HEK293 (cell line): ENCODE measurements around the gene PNPLA6.

Experiments
- CTCF ChIA-PET: fragments of 350-600 bp; formaldehyde crosslinking; extraction: SDS; loops from one replicate; lab custom pipeline; 2021; ENCODE audit warnings: antibody characterized with exemption; lab: Yijun Ruan, JAX
- POLR2A ChIA-PET: fragments of 300-600 bp; formaldehyde crosslinking; extraction: SDS; loops from one replicate; lab custom pipeline; 2020; ENCODE audit warnings: antibody characterized with exemption, inconsistent platforms; lab: Yijun Ruan, JAX
- H3K27ac ChIP-seq: fragments of 200-500 bp; sonication (Bioruptor generic); 2 replicates; pipeline ENCODE4 v1.5.1; 2014; ENCODE audit warnings: low read depth, low read length, control low read depth, inconsistent platforms; ENCODE audit errors: extremely low read depth
- H3K36me3 ChIP-seq, 2 experiments: fragments of 200-500 bp in 1 of 2; sonication (Bioruptor generic) in 1 of 2; 1 replicate in 1 of 2; 2 replicates in 1 of 2; pipeline ENCODE4 v1.5.1; 2014 to 2017; ENCODE audit warnings: inconsistent platforms in 2 of 2, low read length in 2 of 2; ENCODE audit not compliant: control insufficient read depth in 2 of 2, insufficient read depth in 1 of 2
- H3K4me1 ChIP-seq: fragments of 200-500 bp; sonication (Bioruptor generic); 2 replicates; pipeline ENCODE4 v1.5.1; 2014; ENCODE audit warnings: mild to moderate bottlenecking, low read length, inconsistent platforms; ENCODE audit not compliant: control insufficient read depth, insufficient read depth
- H3K4me3 ChIP-seq: 2 replicates; pipeline ENCODE4 v1.5.1; 2011; ENCODE audit warnings: low read depth, mild to moderate bottlenecking, control low read depth, low read length, moderate library complexity
- H3K9me3 ChIP-seq: fragments of 200-500 bp; sonication (Bioruptor generic); 2 replicates; pipeline ENCODE4 v1.5.1; 2014; ENCODE audit warnings: low read depth, low read length, inconsistent platforms; ENCODE audit not compliant: control insufficient read depth, insufficient read depth
- BCL11A ChIP-seq: fragments of 450-650 bp; formaldehyde crosslinking; IDR thresholded peaks from 2 replicates; pipeline ENCODE4 v1.5.1; 2016; ENCODE audit warnings: low read depth, missing biosample characterization, missing genetic modification characterization
- GFI1B ChIP-seq: fragments of 450-650 bp; formaldehyde crosslinking; IDR thresholded peaks from 2 replicates; pipeline ENCODE4 v1.5.1; 2016; ENCODE audit warnings: missing biosample characterization, missing genetic modification characterization
- OSR2 ChIP-seq: fragments of 450-650 bp; formaldehyde crosslinking; IDR thresholded peaks from 2 replicates; pipeline ENCODE4 v1.5.1; 2016; ENCODE audit warnings: missing biosample characterization, missing genetic modification characterization
- TRIM28 ChIP-seq: IDR thresholded peaks from 2 replicates; pipeline ENCODE4 v1.6.1; 2011; ENCODE audit warnings: low read length, control low read depth, borderline replicate concordance
- ZIC2 ChIP-seq: fragments of 450-650 bp; formaldehyde crosslinking; IDR thresholded peaks from 2 replicates; pipeline ENCODE4 v1.5.1; 2016; ENCODE audit warnings: missing biosample characterization, missing genetic modification characterization
- ZNF221 ChIP-seq: fragments of 450-650 bp; formaldehyde crosslinking; IDR thresholded peaks from 2 replicates; pipeline ENCODE4 v1.5.1; 2017; ENCODE audit warnings: missing biosample characterization, missing genetic modification characterization, borderline replicate concordance
- ZNF366 ChIP-seq: fragments of 450-650 bp; formaldehyde crosslinking; conservative IDR thresholded peaks from 2 replicates; pipeline ENCODE4 v1.5.1; 2016; ENCODE audit warnings: missing biosample characterization, missing genetic modification characterization
- ZNF514 ChIP-seq: fragments of 450-650 bp; formaldehyde crosslinking; IDR thresholded peaks from 2 replicates; pipeline ENCODE4 v1.5.1; 2016; ENCODE audit warnings: missing biosample characterization, missing genetic modification characterization
- ZNF544 ChIP-seq: fragments of 450-650 bp; formaldehyde crosslinking; IDR thresholded peaks from 2 replicates; pipeline ENCODE4 v1.5.0; 2017; ENCODE audit warnings: missing biosample characterization, missing genetic modification characterization
- ZNF548 ChIP-seq: fragments of 450-650 bp; formaldehyde crosslinking; IDR thresholded peaks from 2 replicates; pipeline ENCODE4 v1.5.1; 2016; ENCODE audit warnings: missing biosample characterization, missing genetic modification characterization
- ZNF561 ChIP-seq: fragments of 450-650 bp; IDR thresholded peaks from 2 replicates; pipeline ENCODE4 v1.5.1; 2018; ENCODE audit warnings: missing biosample characterization, missing genetic modification characterization, borderline replicate concordance
- ZNF571 ChIP-seq: fragments of 450-650 bp; formaldehyde crosslinking; IDR thresholded peaks from 2 replicates; pipeline ENCODE4 v1.5.0; 2017; ENCODE audit warnings: missing biosample characterization, missing genetic modification characterization
- ZNF658 ChIP-seq: fragments of 450-650 bp; formaldehyde crosslinking; IDR thresholded peaks from 2 replicates; pipeline ENCODE4; 2016; ENCODE audit warnings: missing biosample characterization, missing genetic modification characterization
- ZNF777 ChIP-seq: fragments of 450-650 bp; formaldehyde crosslinking; IDR thresholded peaks from 2 replicates; pipeline ENCODE4 v1.5.1; 2017; ENCODE audit warnings: missing biosample characterization, missing genetic modification characterization, borderline replicate concordance
- TF ChIP-seq, protein P1 (sequence below): fragments of 450-650 bp; formaldehyde crosslinking; IDR thresholded peaks from 2 replicates; pipeline ENCODE4 v1.5.1; 2017; ENCODE audit warnings: missing biosample characterization, mild to moderate bottlenecking, missing genetic modification characterization, moderate library complexity
- TF ChIP-seq, protein P2 (sequence below): fragments of 450-650 bp; formaldehyde crosslinking; IDR thresholded peaks from 2 replicates; pipeline ENCODE4 v1.5.1; 2016; ENCODE audit warnings: missing biosample characterization, missing genetic modification characterization, low read depth
- TF ChIP-seq, protein P3 (sequence below): fragments of 450-650 bp; formaldehyde crosslinking; optimal IDR thresholded peaks from 2 replicates; pipeline ENCODE3; 2016; ENCODE audit warnings: missing biosample characterization, mild to moderate bottlenecking, missing genetic modification characterization
- TF ChIP-seq, protein P4 (sequence below): fragments of 450-650 bp; formaldehyde crosslinking; IDR thresholded peaks from 2 replicates; pipeline ENCODE4 v1.5.1; 2016; ENCODE audit warnings: missing biosample characterization, missing genetic modification characterization
- TF ChIP-seq, protein P5 (sequence below): fragments of 450-650 bp; formaldehyde crosslinking; conservative IDR thresholded peaks from 2 replicates; pipeline ENCODE4 v1.5.1; 2016; ENCODE audit warnings: low read depth, missing biosample characterization, missing genetic modification characterization

PNPLA6 gene

DNA sequence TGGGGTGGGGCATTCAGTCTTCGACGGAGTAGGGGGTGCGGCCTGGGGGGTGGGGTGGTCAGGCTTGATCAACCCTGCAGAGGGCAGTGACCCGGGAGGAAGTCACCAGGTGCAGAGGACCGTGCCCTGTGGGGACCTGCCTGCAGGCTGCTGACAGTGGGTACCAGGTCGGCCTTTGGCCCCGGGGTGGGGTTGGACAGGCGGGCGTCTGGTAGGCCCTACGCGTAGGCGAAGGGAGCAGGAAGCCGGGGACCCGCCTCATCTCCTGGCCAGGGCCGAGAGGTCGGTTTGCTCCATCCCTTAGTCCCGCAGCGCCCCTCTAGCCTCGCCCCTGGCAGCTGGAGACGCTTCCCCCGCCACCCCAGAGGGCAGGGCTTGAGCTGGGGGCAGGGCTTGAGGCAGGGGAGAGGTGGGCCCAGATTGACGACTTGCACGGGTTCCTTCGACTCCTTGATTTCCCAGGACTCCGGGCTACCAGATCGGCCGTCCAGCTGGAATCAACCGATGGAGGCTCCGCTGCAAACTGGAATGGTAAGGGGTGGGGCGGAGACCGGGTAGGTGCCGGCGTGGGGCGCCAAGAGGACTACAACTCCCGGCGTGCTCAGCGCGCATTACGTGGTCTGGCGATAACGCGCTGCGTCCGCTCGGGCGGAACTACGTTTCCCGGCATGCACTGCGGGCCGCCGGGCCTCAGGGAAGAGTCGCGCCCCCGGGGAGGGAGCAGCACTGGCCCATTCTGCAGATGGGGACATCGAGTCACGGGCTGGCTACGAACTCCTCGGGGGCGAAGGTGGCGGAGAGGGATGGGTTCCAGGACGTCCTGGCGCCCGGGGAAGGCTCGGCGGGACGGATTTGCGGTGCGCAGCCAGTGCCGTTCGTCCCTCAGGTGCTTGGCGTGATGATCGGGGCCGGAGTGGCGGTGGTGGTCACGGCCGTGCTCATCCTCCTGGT lies at the start of gene PNPLA6 (continued):
- TF ChIP-seq ZNF777 (tag by site-specific recombination) (peak; percentile 16; the same call in 1 of the 2 replicates), OSR2 (0 out of 2 replicates have a peak, but pooled peaks have one; percentile 13), ZNF514 (tag by site-specific recombination) (no peak), ZNF221 (no peak)
- TF ChIP-seq, protein P1, sequence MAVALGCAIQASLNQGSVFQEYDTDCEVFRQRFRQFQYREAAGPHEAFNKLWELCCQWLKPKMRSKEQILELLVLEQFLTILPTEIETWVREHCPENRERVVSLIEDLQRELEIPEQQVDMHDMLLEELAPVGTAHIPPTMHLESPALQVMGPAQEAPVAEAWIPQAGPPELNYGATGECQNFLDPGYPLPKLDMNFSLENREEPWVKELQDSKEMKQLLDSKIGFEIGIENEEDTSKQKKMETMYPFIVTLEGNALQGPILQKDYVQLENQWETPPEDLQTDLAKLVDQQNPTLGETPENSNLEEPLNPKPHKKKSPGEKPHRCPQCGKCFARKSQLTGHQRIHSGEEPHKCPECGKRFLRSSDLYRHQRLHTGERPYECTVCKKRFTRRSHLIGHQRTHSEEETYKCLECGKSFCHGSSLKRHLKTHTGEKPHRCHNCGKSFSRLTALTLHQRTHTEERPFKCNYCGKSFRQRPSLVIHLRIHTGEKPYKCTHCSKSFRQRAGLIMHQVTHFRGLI = no peak
- TF ChIP-seq, all 188 proteins: peak for 73

DNA sequence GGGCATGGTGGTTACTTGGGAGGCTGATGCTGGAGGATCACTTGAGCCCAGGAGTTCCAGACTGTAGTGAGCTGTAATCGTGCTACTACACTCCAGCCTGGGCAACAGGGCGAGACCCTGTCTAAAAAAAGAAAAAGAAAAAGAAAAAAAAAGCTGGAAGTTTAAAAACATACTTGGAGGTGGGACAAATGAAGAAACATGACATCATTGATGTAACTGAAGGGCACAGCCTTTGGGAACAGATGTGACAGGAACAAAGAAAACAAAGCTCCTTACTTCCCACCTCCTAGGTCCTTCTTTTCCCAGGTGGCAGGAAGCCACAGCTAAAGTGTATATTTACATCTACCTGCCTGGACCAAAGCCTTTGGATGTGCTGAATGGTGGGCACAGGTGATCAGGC lies 48.6 kb upstream of the PNPLA6 start:
- TF ChIP-seq, protein P2, sequence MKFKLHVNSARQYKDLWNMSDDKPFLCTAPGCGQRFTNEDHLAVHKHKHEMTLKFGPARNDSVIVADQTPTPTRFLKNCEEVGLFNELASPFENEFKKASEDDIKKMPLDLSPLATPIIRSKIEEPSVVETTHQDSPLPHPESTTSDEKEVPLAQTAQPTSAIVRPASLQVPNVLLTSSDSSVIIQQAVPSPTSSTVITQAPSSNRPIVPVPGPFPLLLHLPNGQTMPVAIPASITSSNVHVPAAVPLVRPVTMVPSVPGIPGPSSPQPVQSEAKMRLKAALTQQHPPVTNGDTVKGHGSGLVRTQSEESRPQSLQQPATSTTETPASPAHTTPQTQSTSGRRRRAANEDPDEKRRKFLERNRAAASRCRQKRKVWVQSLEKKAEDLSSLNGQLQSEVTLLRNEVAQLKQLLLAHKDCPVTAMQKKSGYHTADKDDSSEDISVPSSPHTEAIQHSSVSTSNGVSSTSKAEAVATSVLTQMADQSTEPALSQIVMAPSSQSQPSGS (tag by site-specific recombination) = peak; percentile 66; the same call in 1 of the 2 replicates
- TF ChIP-seq, protein P3, sequence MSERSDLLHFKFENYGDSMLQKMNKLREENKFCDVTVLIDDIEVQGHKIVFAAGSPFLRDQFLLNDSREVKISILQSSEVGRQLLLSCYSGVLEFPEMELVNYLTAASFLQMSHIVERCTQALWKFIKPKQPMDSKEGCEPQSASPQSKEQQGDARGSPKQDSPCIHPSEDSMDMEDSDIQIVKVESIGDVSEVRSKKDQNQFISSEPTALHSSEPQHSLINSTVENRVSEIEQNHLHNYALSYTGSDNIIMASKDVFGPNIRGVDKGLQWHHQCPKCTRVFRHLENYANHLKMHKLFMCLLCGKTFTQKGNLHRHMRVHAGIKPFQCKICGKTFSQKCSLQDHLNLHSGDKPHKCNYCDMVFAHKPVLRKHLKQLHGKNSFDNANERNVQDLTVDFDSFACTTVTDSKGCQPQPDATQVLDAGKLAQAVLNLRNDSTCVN (tag by site-specific recombination) = no peak
- TF ChIP-seq BCL11A (tag by site-specific recombination) (no peak), GFI1B (no peak), ZNF658 (tag by site-specific recombination) (no peak)
- POLR2A ChIA-PET = no interaction called here

DNA sequence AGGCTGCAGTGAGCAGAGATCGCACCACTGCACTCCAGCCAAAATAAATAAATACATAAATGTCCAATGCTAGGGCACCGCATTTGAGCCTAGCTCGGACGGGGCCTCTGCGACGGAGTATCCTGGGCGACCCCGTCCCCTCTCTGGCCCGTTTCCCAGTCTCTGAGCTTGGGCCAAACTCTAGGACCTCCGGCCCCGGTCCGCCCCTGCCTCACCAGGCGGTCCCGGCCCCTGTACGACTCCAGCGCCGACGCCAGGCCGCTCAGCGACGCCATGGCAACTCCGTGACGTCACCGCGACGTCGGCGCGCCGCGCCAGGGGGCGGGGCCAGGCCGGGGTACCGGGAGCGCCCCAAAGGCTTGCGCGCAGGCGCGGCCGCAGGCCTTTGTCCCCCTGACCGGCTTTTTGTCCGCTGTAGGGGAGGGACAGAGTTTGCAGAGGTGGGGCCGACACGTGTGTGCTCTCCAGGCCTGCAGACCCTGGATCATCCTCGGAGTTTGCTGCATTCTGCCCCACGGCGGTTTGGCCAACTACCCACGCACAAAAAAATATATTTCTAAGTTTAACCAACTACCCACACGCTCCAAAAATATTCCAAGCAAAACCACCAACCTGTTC lies 46.7 kb upstream of the PNPLA6 start, which contains the start of gene PEX11G:
Gene PEX11G, minus strand, starts transcription at position 300 of the 618 bp plus-strand sequence. Its CDS starts 25 bp downstream, at position 275.
- Histone ChIP-seq H3K9me3 (no peaks in the 10 kb centered on the region), H3K4me3 (peak within 1 kb of the TSS; percentile 50), H3K27ac (peak within 1 kb of the TSS; percentile 53; the same call in 1 of the 2 replicates), H3K36me3 (no peaks in the 10 kb centered on the region), H3K4me1 (peaks cover 4% of the 10 kb centered on the region)
- CTCF ChIA-PET = interaction anchor here (0.5 to 0.6 kb wide), 2 partner anchors 344 to 880 kb away, joined by 3 to 6 read pairs; no protein-coding TSS in a partner anchor
- POLR2A ChIA-PET = interaction anchor here (1.3 to 1.5 kb wide), 2 partner anchors 12 to 30 kb away, joined by 4 read pairs; no protein-coding TSS in a partner anchor
- TF ChIP-seq ZNF366 (tag by site-specific recombination) (no peak), TRIM28 (no peak), ZIC2 (tag by site-specific recombination) (peak; percentile 46; the same call in 1 of the 2 replicates), ZNF544 (no peak), ZNF548 (tag by site-specific recombination) (no peak), ZNF571 (tag by site-specific recombination) (no peak), ZNF561 (tag by site-specific recombination) (peak; percentile 34; the same call in 1 of the 2 replicates)
- TF ChIP-seq, protein P4, sequence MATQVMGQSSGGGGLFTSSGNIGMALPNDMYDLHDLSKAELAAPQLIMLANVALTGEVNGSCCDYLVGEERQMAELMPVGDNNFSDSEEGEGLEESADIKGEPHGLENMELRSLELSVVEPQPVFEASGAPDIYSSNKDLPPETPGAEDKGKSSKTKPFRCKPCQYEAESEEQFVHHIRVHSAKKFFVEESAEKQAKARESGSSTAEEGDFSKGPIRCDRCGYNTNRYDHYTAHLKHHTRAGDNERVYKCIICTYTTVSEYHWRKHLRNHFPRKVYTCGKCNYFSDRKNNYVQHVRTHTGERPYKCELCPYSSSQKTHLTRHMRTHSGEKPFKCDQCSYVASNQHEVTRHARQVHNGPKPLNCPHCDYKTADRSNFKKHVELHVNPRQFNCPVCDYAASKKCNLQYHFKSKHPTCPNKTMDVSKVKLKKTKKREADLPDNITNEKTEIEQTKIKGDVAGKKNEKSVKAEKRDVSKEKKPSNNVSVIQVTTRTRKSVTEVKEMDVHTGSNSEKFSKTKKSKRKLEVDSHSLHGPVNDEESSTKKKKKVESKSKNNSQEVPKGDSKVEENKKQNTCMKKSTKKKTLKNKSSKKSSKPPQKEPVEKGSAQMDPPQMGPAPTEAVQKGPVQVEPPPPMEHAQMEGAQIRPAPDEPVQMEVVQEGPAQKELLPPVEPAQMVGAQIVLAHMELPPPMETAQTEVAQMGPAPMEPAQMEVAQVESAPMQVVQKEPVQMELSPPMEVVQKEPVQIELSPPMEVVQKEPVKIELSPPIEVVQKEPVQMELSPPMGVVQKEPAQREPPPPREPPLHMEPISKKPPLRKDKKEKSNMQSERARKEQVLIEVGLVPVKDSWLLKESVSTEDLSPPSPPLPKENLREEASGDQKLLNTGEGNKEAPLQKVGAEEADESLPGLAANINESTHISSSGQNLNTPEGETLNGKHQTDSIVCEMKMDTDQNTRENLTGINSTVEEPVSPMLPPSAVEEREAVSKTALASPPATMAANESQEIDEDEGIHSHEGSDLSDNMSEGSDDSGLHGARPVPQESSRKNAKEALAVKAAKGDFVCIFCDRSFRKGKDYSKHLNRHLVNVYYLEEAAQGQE (tag by site-specific recombination) = no peak
- TF ChIP-seq, protein P5, sequence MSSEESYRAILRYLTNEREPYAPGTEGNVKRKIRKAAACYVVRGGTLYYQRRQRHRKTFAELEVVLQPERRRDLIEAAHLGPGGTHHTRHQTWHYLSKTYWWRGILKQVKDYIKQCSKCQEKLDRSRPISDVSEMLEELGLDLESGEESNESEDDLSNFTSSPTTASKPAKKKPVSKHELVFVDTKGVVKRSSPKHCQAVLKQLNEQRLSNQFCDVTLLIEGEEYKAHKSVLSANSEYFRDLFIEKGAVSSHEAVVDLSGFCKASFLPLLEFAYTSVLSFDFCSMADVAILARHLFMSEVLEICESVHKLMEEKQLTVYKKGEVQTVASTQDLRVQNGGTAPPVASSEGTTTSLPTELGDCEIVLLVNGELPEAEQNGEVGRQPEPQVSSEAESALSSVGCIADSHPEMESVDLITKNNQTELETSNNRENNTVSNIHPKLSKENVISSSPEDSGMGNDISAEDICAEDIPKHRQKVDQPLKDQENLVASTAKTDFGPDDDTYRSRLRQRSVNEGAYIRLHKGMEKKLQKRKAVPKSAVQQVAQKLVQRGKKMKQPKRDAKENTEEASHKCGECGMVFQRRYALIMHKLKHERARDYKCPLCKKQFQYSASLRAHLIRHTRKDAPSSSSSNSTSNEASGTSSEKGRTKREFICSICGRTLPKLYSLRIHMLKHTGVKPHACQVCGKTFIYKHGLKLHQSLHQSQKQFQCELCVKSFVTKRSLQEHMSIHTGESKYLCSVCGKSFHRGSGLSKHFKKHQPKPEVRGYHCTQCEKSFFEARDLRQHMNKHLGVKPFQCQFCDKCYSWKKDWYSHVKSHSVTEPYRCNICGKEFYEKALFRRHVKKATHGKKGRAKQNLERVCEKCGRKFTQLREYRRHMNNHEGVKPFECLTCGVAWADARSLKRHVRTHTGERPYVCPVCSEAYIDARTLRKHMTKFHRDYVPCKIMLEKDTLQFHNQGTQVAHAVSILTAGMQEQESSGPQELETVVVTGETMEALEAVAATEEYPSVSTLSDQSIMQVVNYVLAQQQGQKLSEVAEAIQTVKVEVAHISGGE = 0 out of 2 replicates have a peak, but pooled peaks have one; percentile 32

More for the DNA sequence above, 48.6 kb upstream of the PNPLA6 start:
- H3K36me3 ChIP-seq = no peaks in the 10 kb centered on the region
- peaks cover 4% of the 10 kb centered on the region for H3K4me1 ChIP-seq
- no peak overlapping the region for H3K4me3 ChIP-seq
- no peaks in the 10 kb centered on the region for H3K9me3 ChIP-seq
- no peak overlapping the region for H3K27ac ChIP-seq
- CTCF ChIA-PET = interaction anchor here (0.5 to 0.7 kb wide), 2 partner anchors 493 to 781 kb away, joined by 3 read pairs; no protein-coding TSS in a partner anchor
